Activated CD4-positive, CD25-positive, alpha-beta regulatory T cell treated with anti-CD3 and anti-CD28 coated beads, Interleukin-2, amount 50 U/mL, for 72 hours (primary cell): ENCODE results near the gene FGD2.

ENCODE experiments used
- DNase-seq: peaks from one replicate; pipeline ENCODE4 v3.0.0; 2021

Gene FGD2

GRCh38 chr6:37061157-37061804 is 55.8 kb downstream of the FGD2 start:
- DNase-seq = no peak

GRCh38 chr6:37062424-37062823 is 57.0 kb downstream of the FGD2 start:
- no peak for DNase-seq

- no peak for DNase-seq
These were observed 63.2 kb downstream of the FGD2 start for GRCh38 chr6:37068356-37069270.

- DNase-seq = no peak
These were observed 64.2 kb downstream of the FGD2 start for GRCh38 chr6:37069639-37070038.

GRCh38 chr6:37072526-37072925 is 67.1 kb downstream of the FGD2 start:
- no peak for DNase-seq

- no peak for DNase-seq
These were observed 68.8 kb downstream of the FGD2 start for GRCh38 chr6:37074053-37074827.

- no peak for DNase-seq
These were observed 71.9 kb downstream of the FGD2 start for GRCh38 chr6:37077191-37077904.

- no peak for DNase-seq
These were observed 72.4 kb downstream of the FGD2 start for GRCh38 chr6:37077905-37078296.
